ENCODE data around the gene MOB2.
A peak's percentile ranks its signal among the peaks of the same experiment; 100 is the strongest.

Gene MOB2

DNA sequence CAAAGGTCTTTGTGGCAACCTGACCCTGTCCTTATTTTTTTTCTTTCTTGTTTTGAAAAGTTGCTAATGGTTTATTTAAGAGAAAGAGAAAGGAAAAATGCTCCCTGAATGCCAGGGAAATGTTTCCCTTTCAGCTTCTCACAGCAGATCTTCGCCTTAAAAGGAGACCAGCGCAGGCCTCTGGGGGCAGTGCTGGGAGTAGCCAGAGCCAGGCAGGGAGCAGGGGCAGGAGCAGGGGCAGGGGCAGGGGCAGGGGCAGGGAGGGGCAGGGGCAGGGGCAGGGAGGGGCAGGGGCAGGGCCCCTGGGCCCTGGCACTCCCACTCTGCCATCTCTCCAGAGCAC lies 5.1 kb downstream of the MOB2 start:
- DNase-seq = no peak
- Histone ChIP-seq H3K36me3 (ENCODE audit: control insufficient read depth in 4 of 4, insufficient read depth in 4 of 4, low read length in 3 of 4) (peaks cover 3 to 45% (median 21%) of the 10 kb centered on the region in 4 experiments), H3K4me1 (ENCODE audit: control extremely low read depth in 1 of 4, control insufficient read depth in 4 of 4, insufficient read depth in 4 of 4, low read length in 3 of 4) (peaks cover 0 to 7% (median under 1%) of the 10 kb centered on the region in 4 experiments), H3K27ac (ENCODE audit: insufficient read depth in 1 of 2, low read depth in 1 of 2, low read length in 2 of 2, poor library complexity in 1 of 2, severe bottlenecking in 2 of 2) (no peak overlapping the region), H3K9me3 (ENCODE audit: control extremely low read depth in 1 of 5, control insufficient read depth in 4 of 5, insufficient read depth in 2 of 5, low read depth in 1 of 5, low read length in 4 of 5) (no peaks in the 10 kb centered on the region), H3K4me3 (ENCODE audit: control insufficient read depth in 1 of 7, extremely low read depth in 1 of 7, insufficient read depth in 4 of 7, low read depth in 2 of 7, low read length in 6 of 7) (no peak overlapping the region), H3K27me3 (replicated peaks in 2 of 5; ENCODE audit: control insufficient read depth in 4 of 5, insufficient read depth in 5 of 5, low read length in 4 of 5) (no peaks in the 10 kb centered on the region)
- WGBS (ENCODE audit: insufficient coverage) = 100% methylated on average over 1 of the region's 2 CpGs
- ChIA-PET POLR2A (no interaction called here), CTCF (no interaction called here)

DNA sequence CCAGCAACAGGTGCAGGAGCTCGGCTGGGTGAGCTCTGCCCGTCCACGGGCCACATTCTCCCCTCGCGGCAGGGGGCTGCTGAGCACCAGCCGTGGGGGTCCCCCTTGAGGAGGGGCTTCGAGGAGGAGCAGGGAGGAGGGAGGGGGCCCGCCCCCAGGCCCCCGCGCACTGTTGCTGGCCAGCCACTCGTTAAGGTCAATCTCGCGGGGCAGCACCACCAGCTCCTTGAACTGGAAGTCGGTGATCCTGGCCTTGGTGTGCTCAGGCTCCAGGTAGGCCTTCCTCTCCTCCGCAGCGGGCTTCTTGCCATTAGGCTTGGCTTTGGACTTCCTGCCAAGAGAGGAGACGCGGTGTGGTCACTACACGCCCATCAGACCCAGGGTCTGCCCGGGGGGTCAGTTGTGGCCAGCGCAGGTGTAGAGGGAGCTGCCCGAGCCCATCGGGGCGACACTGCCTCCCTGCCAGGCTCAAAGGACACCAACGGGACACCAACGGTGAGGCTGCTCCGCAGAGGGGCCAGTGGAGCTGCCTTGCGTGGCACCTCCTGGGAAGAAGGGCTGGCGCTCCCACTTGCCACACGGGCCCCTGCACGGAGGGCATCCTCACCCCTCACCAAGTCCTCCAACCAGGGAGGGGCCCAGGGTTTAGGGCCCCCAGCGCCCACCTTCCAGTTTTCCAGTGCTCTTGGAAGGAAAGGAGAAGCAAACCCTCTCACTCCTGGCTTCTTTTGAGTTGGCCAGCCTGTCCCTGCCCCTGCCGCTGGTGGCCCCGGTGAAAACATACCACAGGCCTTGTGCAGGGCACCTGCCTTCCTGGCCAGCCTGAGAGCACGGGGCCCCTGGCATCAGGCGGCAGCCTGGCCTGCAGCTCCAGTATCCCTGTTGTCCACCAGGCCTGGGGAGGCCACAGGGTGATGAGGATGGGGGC lies 5.8 kb downstream of the MOB2 start:
- WGBS (ENCODE audit: insufficient coverage) = 95% methylated on average over 34 of the region's 36 CpGs
- CTCF ChIA-PET = interaction anchor here (0.6 kb wide), 1 partner anchor 42 kb away, joined by 3 read pairs; no protein-coding TSS in a partner anchor
- H3K27me3 ChIP-seq (replicated peaks in 2 of 5; ENCODE audit: control insufficient read depth in 4 of 5, insufficient read depth in 5 of 5, low read length in 4 of 5) = no peaks in the 10 kb centered on the region

DNA sequence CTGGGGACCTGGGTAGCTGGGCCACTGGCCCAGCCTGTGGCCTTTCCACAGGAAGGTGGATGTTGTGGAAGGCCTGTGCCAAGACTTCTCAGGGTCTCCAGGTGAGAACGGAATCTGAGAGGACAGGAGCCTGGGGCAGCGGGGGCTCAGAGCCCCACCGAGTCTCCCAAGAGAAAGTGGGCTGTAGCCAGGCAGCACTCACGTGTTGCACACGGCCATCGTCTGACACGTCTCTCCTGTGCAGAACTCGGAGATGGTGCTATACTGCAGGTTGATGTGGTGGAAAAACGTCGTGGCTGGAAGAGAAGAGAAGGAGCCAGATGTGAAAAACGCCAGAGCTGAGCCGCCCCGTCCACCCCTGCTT lies 6.4 kb downstream of the MOB2 start:
- Histone ChIP-seq H3K36me3 (ENCODE audit: control insufficient read depth in 4 of 4, insufficient read depth in 4 of 4, low read length in 3 of 4) (peaks cover 3 to 54% (median 26%) of the 10 kb centered on the region in 4 experiments), H3K4me1 (ENCODE audit: control extremely low read depth in 1 of 4, control insufficient read depth in 4 of 4, insufficient read depth in 4 of 4, low read length in 3 of 4) (peaks cover 0 to 3% (median under 1%) of the 10 kb centered on the region in 4 experiments), H3K27ac (ENCODE audit: insufficient read depth in 1 of 2, low read depth in 1 of 2, low read length in 2 of 2, poor library complexity in 1 of 2, severe bottlenecking in 2 of 2) (no peak overlapping the region), H3K4me3 (ENCODE audit: control insufficient read depth in 1 of 7, extremely low read depth in 1 of 7, insufficient read depth in 4 of 7, low read depth in 2 of 7, low read length in 6 of 7) (no peak overlapping the region), H3K27me3 (replicated peaks in 2 of 5; ENCODE audit: control insufficient read depth in 4 of 5, insufficient read depth in 5 of 5, low read length in 4 of 5) (no peaks in the 10 kb centered on the region), H3K9me3 (ENCODE audit: control extremely low read depth in 1 of 5, control insufficient read depth in 4 of 5, insufficient read depth in 2 of 5, low read depth in 1 of 5, low read length in 4 of 5) (no peaks in the 10 kb centered on the region)
- 99% methylated on average over 12 of the region's 13 CpGs for WGBS (ENCODE audit: insufficient coverage)
- ChIA-PET POLR2A (interaction anchor here (0.7 kb wide), 1 partner anchor 39 kb away, joined by 3 read pairs; no protein-coding TSS in a partner anchor), CTCF (interaction anchor here (0.6 kb wide), 1 partner anchor 43 kb away, joined by 3 read pairs; no protein-coding TSS in a partner anchor)
- DNase-seq = no peak

More for the DNA sequence above, 5.8 kb downstream of the MOB2 start:
- no peak for DNase-seq
- POLR2A ChIA-PET = interaction anchor here (0.7 kb wide), 1 partner anchor 38 kb away, joined by 3 read pairs; no protein-coding TSS in a partner anchor
- H3K36me3 ChIP-seq (ENCODE audit: control insufficient read depth in 4 of 4, insufficient read depth in 4 of 4, low read length in 3 of 4) = peaks cover 3 to 47% (median 23%) of the 10 kb centered on the region in 4 experiments
- H3K27ac ChIP-seq (ENCODE audit: insufficient read depth in 1 of 2, low read depth in 1 of 2, low read length in 2 of 2, poor library complexity in 1 of 2, severe bottlenecking in 2 of 2) = no peak overlapping the region
- H3K9me3 ChIP-seq (ENCODE audit: control extremely low read depth in 1 of 5, control insufficient read depth in 4 of 5, insufficient read depth in 2 of 5, low read depth in 1 of 5, low read length in 4 of 5) = no peaks in the 10 kb centered on the region
- peaks cover 0 to 3% (median under 1%) of the 10 kb centered on the region in 4 experiments for H3K4me1 ChIP-seq (ENCODE audit: control extremely low read depth in 1 of 4, control insufficient read depth in 4 of 4, insufficient read depth in 4 of 4, low read length in 3 of 4)
- H3K4me3 ChIP-seq (ENCODE audit: control insufficient read depth in 1 of 7, extremely low read depth in 1 of 7, insufficient read depth in 4 of 7, low read depth in 2 of 7, low read length in 6 of 7) = no peak overlapping the region

DNA sequence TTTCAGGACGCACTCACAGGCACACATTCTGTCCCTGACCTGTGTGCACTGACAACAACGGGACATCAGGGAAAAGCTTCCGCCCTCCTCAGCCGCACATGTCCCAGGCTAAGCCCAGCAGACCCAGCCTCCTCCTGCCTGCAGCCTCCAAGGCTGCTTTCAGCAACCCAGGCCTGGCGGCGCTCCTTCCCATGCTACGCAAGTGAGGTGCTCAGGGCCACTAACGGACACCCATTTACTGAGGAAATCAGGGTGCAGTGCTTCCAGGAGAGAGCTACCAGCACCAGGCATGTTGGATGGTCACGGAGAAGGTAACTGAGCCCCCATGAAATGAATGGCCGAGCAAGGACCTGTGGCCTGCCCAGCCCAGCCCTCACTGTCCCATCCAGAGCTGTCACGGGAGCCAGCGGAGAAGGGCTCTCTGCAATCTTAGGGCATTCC lies 6.9 kb downstream of the MOB2 start:
- ChIA-PET POLR2A (no interaction called here), CTCF (no interaction called here)
- H3K27me3 ChIP-seq (replicated peaks in 2 of 5; ENCODE audit: control insufficient read depth in 4 of 5, insufficient read depth in 5 of 5, low read length in 4 of 5) = no peaks in the 10 kb centered on the region
- H3K4me1 ChIP-seq (ENCODE audit: control extremely low read depth in 1 of 4, control insufficient read depth in 4 of 4, insufficient read depth in 4 of 4, low read length in 3 of 4) = peaks cover 0 to 3% (median under 1%) of the 10 kb centered on the region in 4 experiments
- peaks cover 3 to 57% (median 25%) of the 10 kb centered on the region in 4 experiments for H3K36me3 ChIP-seq (ENCODE audit: control insufficient read depth in 4 of 4, insufficient read depth in 4 of 4, low read length in 3 of 4)
- no peak for DNase-seq
- no peaks in the 10 kb centered on the region for H3K9me3 ChIP-seq (ENCODE audit: control extremely low read depth in 1 of 5, control insufficient read depth in 4 of 5, insufficient read depth in 2 of 5, low read depth in 1 of 5, low read length in 4 of 5)
- H3K27ac ChIP-seq (ENCODE audit: insufficient read depth in 1 of 2, low read depth in 1 of 2, low read length in 2 of 2, poor library complexity in 1 of 2, severe bottlenecking in 2 of 2) = no peak overlapping the region
- no peak overlapping the region for H3K4me3 ChIP-seq (ENCODE audit: control insufficient read depth in 1 of 7, extremely low read depth in 1 of 7, insufficient read depth in 4 of 7, low read depth in 2 of 7, low read length in 6 of 7)
- 95% methylated on average over 10 of the region's 12 CpGs for WGBS (ENCODE audit: insufficient coverage)

DNA sequence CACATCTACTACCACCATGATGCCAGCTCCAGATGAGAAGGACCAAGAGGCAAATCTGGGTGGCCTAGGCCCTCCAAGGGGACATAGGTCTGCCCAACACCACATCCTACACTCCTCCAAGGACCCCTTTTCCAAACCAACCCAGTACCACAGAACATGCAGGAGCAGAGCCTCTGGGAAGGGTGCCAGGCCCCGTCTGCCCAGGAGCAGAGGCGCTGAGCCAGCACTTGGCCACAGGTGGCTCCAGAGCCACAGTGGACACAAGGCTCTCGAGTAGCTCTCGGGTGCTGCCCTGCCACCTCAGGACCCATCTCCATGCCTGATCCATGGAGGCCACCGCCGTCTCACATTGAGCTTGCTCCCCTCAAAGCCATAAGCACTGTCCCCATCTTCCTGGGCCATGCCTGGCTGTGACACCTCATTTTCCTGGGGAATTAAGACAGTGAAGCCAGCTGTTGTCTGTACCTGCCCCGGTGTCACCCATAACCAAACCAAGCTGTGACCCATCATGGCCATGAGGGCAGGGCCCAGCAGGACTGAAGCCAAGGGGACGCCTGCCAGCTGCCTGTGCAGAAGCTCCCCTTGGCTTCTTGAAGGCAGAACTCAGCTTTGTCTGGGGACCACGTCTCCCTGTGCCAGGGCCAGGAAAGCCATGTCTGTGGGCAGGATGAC lies 7.4 kb downstream of the MOB2 start:
- H3K4me1 ChIP-seq (ENCODE audit: control extremely low read depth in 1 of 4, control insufficient read depth in 4 of 4, insufficient read depth in 4 of 4, low read length in 3 of 4) = peaks cover 0 to 3% (median under 1%) of the 10 kb centered on the region in 4 experiments
- DNase-seq = no peak
- no peak overlapping the region for H3K4me3 ChIP-seq (ENCODE audit: control insufficient read depth in 1 of 7, extremely low read depth in 1 of 7, insufficient read depth in 4 of 7, low read depth in 2 of 7, low read length in 6 of 7)
- no peaks in the 10 kb centered on the region for H3K27me3 ChIP-seq (replicated peaks in 2 of 5; ENCODE audit: control insufficient read depth in 4 of 5, insufficient read depth in 5 of 5, low read length in 4 of 5)
- peaks cover 3 to 61% (median 25%) of the 10 kb centered on the region in 4 experiments for H3K36me3 ChIP-seq (ENCODE audit: control insufficient read depth in 4 of 4, insufficient read depth in 4 of 4, low read length in 3 of 4)
- WGBS (ENCODE audit: insufficient coverage) = 95% methylated on average over 9 of the region's 9 CpGs
- H3K27ac ChIP-seq (ENCODE audit: insufficient read depth in 1 of 2, low read depth in 1 of 2, low read length in 2 of 2, poor library complexity in 1 of 2, severe bottlenecking in 2 of 2) = no peak overlapping the region
- no peaks in the 10 kb centered on the region for H3K9me3 ChIP-seq (ENCODE audit: control extremely low read depth in 1 of 5, control insufficient read depth in 4 of 5, insufficient read depth in 2 of 5, low read depth in 1 of 5, low read length in 4 of 5)
- ChIA-PET CTCF (no interaction called here), POLR2A (no interaction called here)

DNA sequence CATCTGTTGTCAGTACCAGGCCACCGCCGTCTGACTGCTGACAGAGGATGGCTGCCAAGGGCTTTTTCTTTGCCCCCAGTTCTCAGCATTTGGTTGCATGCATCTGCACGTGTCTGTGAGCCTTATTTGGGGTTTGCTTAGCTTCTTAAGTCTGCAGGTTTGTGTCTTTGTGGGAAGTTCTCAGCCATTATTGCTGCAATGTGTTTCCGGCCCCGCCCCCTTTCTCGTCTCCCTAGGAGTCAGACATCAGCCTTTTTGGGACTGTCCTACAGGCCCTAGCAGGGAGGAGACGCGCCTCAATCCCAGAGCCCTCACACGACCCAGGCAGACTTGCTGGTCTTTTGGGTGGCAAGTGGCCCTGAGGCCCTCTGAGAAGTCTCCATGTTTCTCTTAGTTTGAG lies 8.0 kb downstream of the MOB2 start:
- Histone ChIP-seq H3K27ac (ENCODE audit: insufficient read depth in 1 of 2, low read depth in 1 of 2, low read length in 2 of 2, poor library complexity in 1 of 2, severe bottlenecking in 2 of 2) (no peak overlapping the region), H3K27me3 (replicated peaks in 2 of 5; ENCODE audit: control insufficient read depth in 4 of 5, insufficient read depth in 5 of 5, low read length in 4 of 5) (no peaks in the 10 kb centered on the region), H3K9me3 (ENCODE audit: control extremely low read depth in 1 of 5, control insufficient read depth in 4 of 5, insufficient read depth in 2 of 5, low read depth in 1 of 5, low read length in 4 of 5) (no peaks in the 10 kb centered on the region), H3K4me3 (ENCODE audit: control insufficient read depth in 1 of 7, extremely low read depth in 1 of 7, insufficient read depth in 4 of 7, low read depth in 2 of 7, low read length in 6 of 7) (no peak overlapping the region), H3K36me3 (ENCODE audit: control insufficient read depth in 4 of 4, insufficient read depth in 4 of 4, low read length in 3 of 4) (peaks cover 3 to 67% (median 25%) of the 10 kb centered on the region in 4 experiments), H3K4me1 (ENCODE audit: control extremely low read depth in 1 of 4, control insufficient read depth in 4 of 4, insufficient read depth in 4 of 4, low read length in 3 of 4) (peaks cover 0 to 3% (median under 1%) of the 10 kb centered on the region in 4 experiments)
- WGBS (ENCODE audit: insufficient coverage) = 30% methylated on average over 5 of the region's 9 CpGs
- POLR2A ChIA-PET = no interaction called here
- DNase-seq = peak; percentile 9 to 44 (median 31)
- CTCF ChIA-PET = no interaction called here

DNA sequence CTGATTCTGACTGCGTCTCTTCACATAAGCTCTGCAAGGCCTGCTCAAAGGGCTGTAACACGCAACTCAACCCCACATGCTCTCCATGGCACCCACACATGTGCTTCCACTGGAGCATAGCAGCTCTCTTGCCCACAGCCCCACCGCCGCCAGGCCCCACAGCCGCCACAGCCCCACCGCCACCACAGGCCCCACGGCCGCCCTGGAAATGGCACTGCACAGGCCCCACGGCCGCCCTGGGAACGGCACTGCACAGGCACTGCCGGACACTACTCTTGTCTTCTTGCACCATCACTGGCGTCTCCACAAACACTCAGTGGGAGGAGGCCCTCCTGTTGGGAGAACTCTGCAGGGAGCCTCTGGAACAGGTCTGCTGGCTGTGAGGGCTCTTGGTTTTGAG lies 8.6 kb downstream of the MOB2 start:
- Histone ChIP-seq H3K4me1 (ENCODE audit: control extremely low read depth in 1 of 4, control insufficient read depth in 4 of 4, insufficient read depth in 4 of 4, low read length in 3 of 4) (peaks cover 0 to 3% (median under 1%) of the 10 kb centered on the region in 4 experiments), H3K27me3 (replicated peaks in 2 of 5; ENCODE audit: control insufficient read depth in 4 of 5, insufficient read depth in 5 of 5, low read length in 4 of 5) (no peaks in the 10 kb centered on the region), H3K27ac (ENCODE audit: insufficient read depth in 1 of 2, low read depth in 1 of 2, low read length in 2 of 2, poor library complexity in 1 of 2, severe bottlenecking in 2 of 2) (no peak overlapping the region), H3K9me3 (ENCODE audit: control extremely low read depth in 1 of 5, control insufficient read depth in 4 of 5, insufficient read depth in 2 of 5, low read depth in 1 of 5, low read length in 4 of 5) (no peaks in the 10 kb centered on the region), H3K36me3 (ENCODE audit: control insufficient read depth in 4 of 4, insufficient read depth in 4 of 4, low read length in 3 of 4) (peaks cover 3 to 73% (median 26%) of the 10 kb centered on the region in 4 experiments), H3K4me3 (ENCODE audit: control insufficient read depth in 1 of 7, extremely low read depth in 1 of 7, insufficient read depth in 4 of 7, low read depth in 2 of 7, low read length in 6 of 7) (no peak overlapping the region)
- POLR2A ChIA-PET = no interaction called here
- CTCF ChIA-PET = no interaction called here
- 99% methylated on average over 13 of the region's 13 CpGs for WGBS (ENCODE audit: insufficient coverage)
- no peak for DNase-seq
